Lung (tissue), 12 donors: ENCODE results near the gene SUV39H1. TPM values are rescaled to one million over a fixed set of nuclear protein-coding genes. Genes with fewer than 3 reads are reported as not detected.

Source experiments
- ATAC-seq: fragments of 200-7000 bp; cut with Tn5 transposase; one replicate; pipeline ENCODE4 v1.9.1; 2020; ENCODE audit warnings: moderate number of reproducible peaks; ENCODE audit not compliant: insufficient read depth, low FRiP score
- DNase-seq, 3 donors: peaks; one replicate each; pipeline ENCODE4 v3.0.0-alpha.2; 2013 to 2017
- H3K27ac ChIP-seq, 2 donors: one replicate each; pipeline ENCODE4 v1.5.1; 2013; ENCODE audit warnings: mild to moderate bottlenecking in 2 of 2, moderate library complexity in 2 of 2, control low read depth in 1 of 2, inconsistent platforms in 1 of 2, low read depth in 1 of 2, low read length in 1 of 2
- H3K27me3 ChIP-seq, 3 donors: one replicate each; pipeline ENCODE4 v1.5.1; 2013; ENCODE audit warnings: low read length in 2 of 3; ENCODE audit not compliant: control insufficient read depth in 3 of 3, insufficient read depth in 3 of 3
- H3K36me3 ChIP-seq, 4 donors: one replicate each; pipeline ENCODE4 v1.5.1; 2013; ENCODE audit warnings: low read length in 4 of 4, mild to moderate bottlenecking in 1 of 4, moderate library complexity in 1 of 4; ENCODE audit not compliant: control insufficient read depth in 4 of 4, insufficient read depth in 4 of 4
- H3K4me1 ChIP-seq, 5 donors: one replicate each; pipeline ENCODE4 v1.5.1; 2013; ENCODE audit warnings: low read length in 5 of 5, mild to moderate bottlenecking in 2 of 5, moderate library complexity in 1 of 5; ENCODE audit not compliant: control insufficient read depth in 5 of 5, insufficient read depth in 5 of 5
- H3K4me3 ChIP-seq: one replicate; pipeline ENCODE4 v1.5.1; 2013; ENCODE audit warnings: mild to moderate bottlenecking, control low read depth, moderate library complexity
- H3K9ac ChIP-seq, 2 donors: one replicate each; pipeline ENCODE4 v1.5.1; 2013; ENCODE audit warnings: low read length in 2 of 2, control low read depth in 1 of 2; ENCODE audit not compliant: insufficient read depth in 1 of 2
- H3K9me3 ChIP-seq, 4 donors: one replicate each; pipeline ENCODE4 v1.5.1; 2013; ENCODE audit warnings: low read length in 3 of 4, mild to moderate bottlenecking in 1 of 4, moderate library complexity in 1 of 4; ENCODE audit not compliant: control insufficient read depth in 4 of 4, insufficient read depth in 3 of 4
- WGBS, 2 donors: extraction: QIAGEN DNeasy Blood & Tissue Kit; methylation state at CpG; one replicate each; pipeline ENCODE4 v1.1.7; 2013; 5-methylcytosine and 5-hydroxymethylcytosine counted together
- polyA plus RNA-seq, 2 donors: library from polyadenylated mRNA; stranded (reverse); fragments of 200-250 nt; gene quantifications; one replicate each; pipeline ENCODE4 v1.2.1, GENCODE V29; 2013
- total RNA-seq, 2 donors: library from RNA; depleted of rRNA in 1 of 2; stranded (reverse); fragments of >200 nt in 1 of 2; gene quantifications; one replicate each; pipeline ENCODE4 v1.2.1, GENCODE V29; 2014 to 2021
- TF ChIP-seq, protein P1 (sequence below): IDR thresholded peaks from 2 replicates; pipeline ENCODE4 v1.5.1; 2012; ENCODE audit warnings: mild to moderate bottlenecking; ENCODE audit errors: control extremely low read depth, extremely low read depth
- donor health status: control.
- donor health status: control.
- donor health status: Bipolar disorder and iron deficiency.
- donor health status: healthy.
- donor health status: DM: yes; HTN: yes; CAD: no.

The SUV39H1 gene
- total and polyA plus RNA-seq, 4 donors = 2.4 to 6.8 (median 4.1) TPM

GRCh38 chrX:48713847-48714246 is 17.3 kb downstream of the SUV39H1 start:
- Histone ChIP-seq H3K27ac (no peak overlapping the region), H3K9me3 (peaks cover 0 to 2% (median 0%) of the 10 kb centered on the region in 4 donors), H3K27me3 (peaks cover 0 to 2% (median 0%) of the 10 kb centered on the region in 3 donors), H3K9ac (no peak overlapping the region), H3K36me3 (no peaks in the 10 kb centered on the region), H3K4me1 (no peaks in the 10 kb centered on the region), H3K4me3 (no peak overlapping the region)
- DNase-seq (no peak), ATAC-seq (no peak)
- TF ChIP-seq, protein P1, sequence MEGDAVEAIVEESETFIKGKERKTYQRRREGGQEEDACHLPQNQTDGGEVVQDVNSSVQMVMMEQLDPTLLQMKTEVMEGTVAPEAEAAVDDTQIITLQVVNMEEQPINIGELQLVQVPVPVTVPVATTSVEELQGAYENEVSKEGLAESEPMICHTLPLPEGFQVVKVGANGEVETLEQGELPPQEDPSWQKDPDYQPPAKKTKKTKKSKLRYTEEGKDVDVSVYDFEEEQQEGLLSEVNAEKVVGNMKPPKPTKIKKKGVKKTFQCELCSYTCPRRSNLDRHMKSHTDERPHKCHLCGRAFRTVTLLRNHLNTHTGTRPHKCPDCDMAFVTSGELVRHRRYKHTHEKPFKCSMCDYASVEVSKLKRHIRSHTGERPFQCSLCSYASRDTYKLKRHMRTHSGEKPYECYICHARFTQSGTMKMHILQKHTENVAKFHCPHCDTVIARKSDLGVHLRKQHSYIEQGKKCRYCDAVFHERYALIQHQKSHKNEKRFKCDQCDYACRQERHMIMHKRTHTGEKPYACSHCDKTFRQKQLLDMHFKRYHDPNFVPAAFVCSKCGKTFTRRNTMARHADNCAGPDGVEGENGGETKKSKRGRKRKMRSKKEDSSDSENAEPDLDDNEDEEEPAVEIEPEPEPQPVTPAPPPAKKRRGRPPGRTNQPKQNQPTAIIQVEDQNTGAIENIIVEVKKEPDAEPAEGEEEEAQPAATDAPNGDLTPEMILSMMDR = no peak
- 85 to 96% methylated on average over 2 of the region's 2 CpGs for WGBS, 2 donors

- Histone ChIP-seq H3K36me3 (no peaks in the 10 kb centered on the region), H3K9ac (no peak overlapping the region), H3K4me1 (no peaks in the 10 kb centered on the region), H3K27ac (no peak overlapping the region), H3K9me3 (no peaks in the 10 kb centered on the region), H3K4me3 (no peak overlapping the region), H3K27me3 (peaks cover 0 to 2% (median 0%) of the 10 kb centered on the region in 3 donors)
- ATAC-seq = no peak
- 66 to 74% methylated on average over 5 of the region's 5 CpGs for WGBS, 2 donors
- DNase-seq = peak in 2 of 3 donors; percentile 33 to 61
- TF ChIP-seq, protein P1 = no peak
These were observed 18.0 kb downstream of the SUV39H1 start for GRCh38 chrX:48714573-48714972.

GRCh38 chrX:48715072-48715471 is 18.5 kb downstream of the SUV39H1 start:
- H3K27me3 ChIP-seq = peaks cover 0 to 2% (median 0%) of the 10 kb centered on the region in 3 donors
- no peak overlapping the region for H3K4me3 ChIP-seq
- H3K9ac ChIP-seq = no peak overlapping the region
- ATAC-seq = no peak
- no peaks in the 10 kb centered on the region for H3K4me1 ChIP-seq
- peak in 2 of 3 donors; percentile 18 to 37 for DNase-seq
- H3K36me3 ChIP-seq = no peaks in the 10 kb centered on the region
- 66 to 84% methylated on average over 2 of the region's 2 CpGs for whole genome bisulfite sequencing, 2 donors
- no peak overlapping the region for H3K27ac ChIP-seq
- TF ChIP-seq, protein P1 = no peak
- no peaks in the 10 kb centered on the region for H3K9me3 ChIP-seq
